Measurements from ENCODE around the gene ALDH2.
"Not testable (repeated sequence)": the region's sequence is repeated elsewhere in the genome, so short reads cannot be mapped to it uniquely, and the experiment has no call there.

ALDH2 gene

GRCh38 chr12:111791507-111791906 lies 24.8 kb downstream of the ALDH2 start:
- DNase-seq, result no peak

- DNase-seq, result no peak
These were observed 25.6 kb downstream of the ALDH2 start for GRCh38 chr12:111792155-111792855.

GRCh38 chr12:111792856-111793235 lies 26.1 kb downstream of the ALDH2 start:
- no peak for DNase-seq

GRCh38 chr12:111798182-111798581 lies 31.4 kb downstream of the ALDH2 start:
- no peak for DNase-seq

DNA sequence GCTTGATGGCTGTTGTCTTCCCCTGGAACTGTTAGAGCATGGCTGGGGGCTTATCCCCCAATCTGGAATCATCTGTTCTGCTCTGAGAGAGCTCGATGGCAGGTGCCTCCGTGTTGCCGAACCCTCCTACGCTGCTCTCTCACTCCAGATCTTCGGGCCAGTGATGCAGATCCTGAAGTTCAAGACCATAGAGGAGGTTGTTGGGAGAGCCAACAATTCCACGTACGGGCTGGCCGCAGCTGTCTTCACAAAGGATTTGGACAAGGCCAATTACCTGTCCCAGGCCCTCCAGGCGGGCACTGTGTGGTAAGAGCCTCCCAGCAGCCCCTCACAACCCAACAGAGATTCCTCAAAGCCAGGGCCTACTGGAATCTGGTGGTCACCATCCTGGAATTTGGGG lies 33.0 kb downstream of the ALDH2 start:
- no peak for DNase-seq

- no peak for DNase-seq
These were observed 36.4 kb downstream of the ALDH2 start for GRCh38 chr12:111803038-111803626.

DNA sequence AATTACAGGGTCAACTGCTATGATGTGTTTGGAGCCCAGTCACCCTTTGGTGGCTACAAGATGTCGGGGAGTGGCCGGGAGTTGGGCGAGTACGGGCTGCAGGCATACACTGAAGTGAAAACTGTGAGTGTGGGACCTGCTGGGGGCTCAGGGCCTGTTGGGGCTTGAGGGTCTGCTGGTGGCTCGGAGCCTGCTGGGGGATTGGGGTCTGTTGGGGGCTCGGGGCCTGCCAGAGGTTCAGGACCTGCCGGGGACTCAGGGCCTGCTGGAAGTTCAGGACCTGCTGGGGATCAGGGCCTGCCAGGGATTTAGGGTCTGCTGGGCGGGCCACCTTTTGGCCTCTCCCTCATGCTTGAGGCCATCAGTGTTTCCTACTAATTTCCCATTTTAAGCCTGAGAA lies 37.1 kb downstream of the ALDH2 start:
- DNase-seq, result no peak

- no peak for DNase-seq
These were observed 39.6 kb downstream of the ALDH2 start for GRCh38 chr12:111806304-111806703.

DNA sequence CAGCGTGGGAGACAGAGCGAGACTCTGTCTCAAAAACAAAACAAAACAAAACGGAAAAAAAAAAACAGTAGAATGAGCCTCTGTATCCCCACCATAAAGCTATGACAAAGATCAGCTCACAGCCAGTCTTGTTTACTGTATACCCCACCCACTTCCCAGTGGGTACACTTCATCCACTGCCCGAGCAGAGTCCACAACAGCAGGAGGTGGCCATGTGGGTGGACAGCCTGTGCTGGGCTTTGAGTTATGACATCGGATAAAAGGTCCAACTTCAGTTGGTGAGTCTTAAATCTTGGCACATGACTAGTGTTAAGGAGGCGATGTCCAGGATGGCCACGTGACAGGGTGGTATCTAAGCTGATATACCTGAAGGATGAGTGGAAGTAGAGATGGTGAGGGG lies 40.5 kb downstream of the ALDH2 start:
- DNase-seq, result no peak

GRCh38 chr12:111812881-111813741 lies 46.4 kb downstream of the ALDH2 start:
- peak; percentile 64 for DNase-seq

DNA sequence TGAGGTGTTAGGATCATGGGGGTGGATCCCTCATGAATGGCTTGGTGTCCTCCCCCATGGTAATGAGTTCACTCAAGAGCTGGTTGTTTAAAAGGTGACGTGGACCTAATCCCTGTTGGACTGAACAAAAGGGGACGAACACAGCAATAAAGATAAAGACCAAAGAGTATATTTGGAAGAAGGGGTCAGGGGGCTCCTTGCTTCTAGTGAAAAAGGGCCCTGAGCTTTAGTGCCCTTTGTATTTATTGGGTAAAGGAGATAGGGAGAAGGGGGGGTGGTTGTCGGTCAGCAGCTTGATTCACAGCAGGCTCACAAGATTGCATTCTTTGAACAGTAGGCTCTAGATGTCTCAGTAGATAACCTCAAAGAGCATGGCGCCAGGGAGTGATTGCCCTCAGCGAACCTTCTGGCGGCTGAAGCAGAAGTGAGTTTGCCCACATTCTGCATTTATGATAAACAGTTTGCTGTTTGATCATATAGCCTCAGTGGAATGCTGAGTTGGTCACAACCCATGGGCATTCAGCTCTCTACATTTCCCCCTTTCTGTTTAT lies 49.4 kb downstream of the ALDH2 start:
- no peak for DNase-seq

DNA sequence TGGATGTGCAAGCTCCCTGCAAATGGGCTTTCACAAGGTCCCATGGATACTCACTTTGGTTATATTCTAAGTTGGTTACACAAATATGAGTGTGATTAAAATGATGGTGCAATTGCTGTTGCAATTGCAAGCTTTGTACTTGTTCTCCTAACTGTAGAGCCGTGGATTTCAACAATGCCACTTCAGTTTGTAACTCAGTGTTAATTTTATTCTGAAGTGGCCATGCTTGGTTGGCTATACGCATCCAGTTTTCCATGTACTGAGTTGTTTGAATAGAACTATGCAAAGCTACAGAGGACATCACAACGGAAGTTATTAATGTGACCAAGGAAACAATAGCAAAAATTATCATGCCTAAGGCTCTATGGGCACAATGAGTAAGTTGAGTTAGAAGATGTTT lies 50.2 kb downstream of the ALDH2 start:
- not testable (repeated sequence) for DNase-seq

DNA sequence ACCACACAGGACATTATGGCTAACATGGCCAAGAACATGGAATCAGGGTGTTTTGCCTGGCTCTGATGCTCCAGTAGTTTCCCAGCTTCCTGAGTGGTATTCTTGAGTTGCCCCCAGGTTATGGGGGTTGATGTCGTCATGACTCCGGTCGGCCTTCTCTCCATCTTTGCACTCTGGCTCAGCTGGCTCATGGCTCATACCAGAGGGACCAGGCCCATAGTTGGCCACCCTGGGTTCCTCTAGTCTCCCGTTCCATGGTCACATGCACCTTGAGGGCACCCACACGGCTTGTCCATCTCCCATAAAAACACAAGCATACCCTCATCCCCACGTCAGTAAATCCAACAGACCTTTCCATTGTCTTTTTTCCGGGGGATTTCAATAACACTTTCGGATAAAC lies 51.6 kb downstream of the ALDH2 start:
- DNase-seq, result no peak

DNA sequence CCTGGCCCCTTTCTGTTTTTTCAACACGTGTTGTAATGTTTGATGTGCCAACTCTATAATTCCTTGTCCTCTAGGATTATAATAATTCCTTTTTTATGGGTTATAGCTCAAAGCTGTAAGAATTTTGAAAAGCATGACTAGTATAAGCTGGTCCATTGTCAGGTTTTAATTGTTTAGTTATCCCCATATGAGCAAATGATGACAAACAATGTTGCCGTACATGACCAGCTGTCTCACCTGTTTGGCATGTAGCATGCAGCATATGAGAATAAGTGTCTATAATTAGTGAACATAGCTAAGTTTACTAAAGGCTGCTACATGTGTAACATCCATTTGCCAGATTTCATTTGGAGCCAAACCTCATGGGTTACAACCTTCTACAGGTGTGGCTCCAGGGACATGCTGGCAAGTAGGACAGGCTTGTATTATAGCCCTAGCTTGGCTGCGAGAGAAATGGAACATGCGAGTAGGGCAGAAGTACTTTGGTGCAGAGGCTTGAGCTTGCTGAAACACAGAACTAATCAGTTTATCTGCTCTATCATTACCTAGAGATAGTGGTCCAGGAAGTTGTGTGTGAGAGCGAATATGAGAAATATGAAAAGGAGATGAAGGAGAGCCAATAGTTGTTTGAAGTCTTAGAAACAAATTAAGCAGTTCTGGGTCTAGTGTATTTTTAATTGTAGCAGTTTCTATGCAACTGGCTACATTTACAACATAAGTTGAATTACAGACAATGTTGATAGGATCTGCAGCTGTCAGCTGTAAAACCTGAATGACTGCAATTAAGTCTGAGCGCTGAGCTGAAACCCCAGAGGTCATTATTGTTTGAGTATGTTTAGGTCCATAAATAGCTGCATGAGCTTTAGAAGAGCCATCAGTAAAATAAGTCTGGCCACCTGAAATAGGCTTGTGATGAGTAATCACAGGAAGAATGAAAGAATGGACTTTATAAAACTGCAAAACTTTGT lies 52.7 kb downstream of the ALDH2 start:
- DNase-seq, result no peak

GRCh38 chr12:111820828-111821227 lies 54.1 kb downstream of the ALDH2 start:
- DNase-seq, result not testable (repeated sequence)

- no peak for DNase-seq
These were observed 56.2 kb downstream of the ALDH2 start for GRCh38 chr12:111822886-111823285.

GRCh38 chr12:111823891-111824290 lies 57.2 kb downstream of the ALDH2 start:
- no peak for DNase-seq

DNA sequence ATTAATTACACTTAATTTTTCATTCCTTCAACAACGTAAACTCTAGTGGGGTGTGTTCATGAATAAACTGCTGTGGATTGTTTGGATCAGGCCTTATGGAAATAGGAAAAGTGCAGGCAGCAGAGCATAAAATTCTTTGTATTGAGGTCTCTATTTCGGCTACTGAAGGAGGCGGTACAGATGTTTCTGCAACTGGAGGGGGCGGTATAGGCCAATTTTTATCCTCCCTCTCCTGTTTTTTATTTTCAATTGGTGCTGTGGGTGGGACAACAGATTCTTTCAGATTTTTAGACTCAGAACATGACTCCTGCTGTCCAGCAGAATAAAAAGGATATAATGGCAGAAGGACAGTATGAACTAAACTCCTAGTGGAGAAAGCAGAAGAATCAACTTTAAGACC lies 57.6 kb downstream of the ALDH2 start:
- not testable (repeated sequence) for DNase-seq

DNA sequence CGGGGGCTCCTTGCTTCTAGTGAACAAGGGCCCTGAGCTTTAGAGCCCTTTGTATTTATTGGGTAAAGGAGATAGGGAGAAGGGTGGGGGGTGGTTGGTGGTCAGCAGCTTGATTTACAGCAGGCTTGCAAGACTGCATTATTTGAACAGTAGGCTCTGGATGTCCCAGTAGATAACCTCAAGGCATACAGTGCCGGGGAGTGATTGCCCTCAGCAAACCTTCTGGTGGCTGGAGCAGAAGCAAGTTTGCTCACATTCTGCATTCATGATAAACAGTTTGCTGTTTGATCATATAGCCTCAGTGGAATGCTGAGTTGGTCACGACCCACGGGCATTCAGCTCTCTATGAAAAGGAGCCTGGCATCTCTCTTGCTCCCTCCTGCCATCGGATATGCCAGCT lies 58.8 kb downstream of the ALDH2 start:
- no peak for DNase-seq

DNA sequence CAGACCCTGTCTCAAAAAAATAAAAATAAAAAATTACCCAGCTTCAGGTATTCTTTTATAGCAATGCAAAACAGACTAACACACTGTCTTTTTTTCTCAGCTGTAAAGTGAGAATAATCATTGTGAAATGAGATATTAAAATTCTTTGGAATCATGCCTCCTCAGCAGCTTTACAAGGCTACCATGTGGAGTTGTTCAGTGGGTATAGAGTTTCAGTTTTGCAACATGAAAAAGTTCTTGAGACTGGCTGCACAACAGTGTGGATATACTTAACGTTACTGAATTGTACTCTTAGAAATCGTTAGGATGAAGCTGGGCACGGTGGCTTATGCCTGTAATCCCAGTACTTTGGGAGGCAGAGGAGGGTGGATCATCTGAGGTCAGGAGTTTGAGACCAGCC lies 59.6 kb downstream of the ALDH2 start:
- DNase-seq, result no peak

DNA sequence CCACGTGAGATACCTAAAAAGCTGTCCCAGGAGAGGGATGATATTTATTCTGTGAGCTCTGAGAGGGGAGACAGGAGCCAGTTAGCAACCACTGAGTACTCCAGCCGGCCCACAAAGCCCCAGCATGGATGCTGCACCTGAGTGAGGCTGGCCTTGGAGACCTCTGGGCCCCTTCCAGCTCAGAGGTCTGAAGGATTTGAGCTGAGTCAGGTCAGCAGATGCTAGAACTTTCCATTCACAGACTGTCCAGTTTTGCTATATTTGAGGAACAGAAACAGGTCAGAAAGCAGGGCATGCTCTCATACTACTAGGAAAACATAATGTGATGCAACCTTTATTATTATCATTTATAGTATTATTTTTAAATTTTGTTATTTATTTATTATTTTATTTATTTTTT lies 60.3 kb downstream of the ALDH2 start:
- no peak for DNase-seq

- DNase-seq, result no peak
These were observed 61.2 kb downstream of the ALDH2 start for GRCh38 chr12:111827907-111828306.
